Activated CD4-positive, alpha-beta T cell treated with anti-CD3 and anti-CD28 coated beads for 1 hour (primary cell): ENCODE data around the gene C18orf32.
"Not testable (repeated sequence)": the region's sequence is repeated elsewhere in the genome, so short reads cannot be mapped to it uniquely, and the experiment has no call there.

Experiments
- DNase-seq: peaks from one replicate; pipeline ENCODE4 v3.0.0-alpha.2; 2020

Gene C18orf32

GRCh38 chr18:49486953-49487710 lies at the start of gene C18orf32:
Gene C18orf32 (minus strand): TSS chr18:49487234. CDS start chr18:49483748, 3,486 bp downstream.
- DNase-seq = peak; percentile 87

GRCh38 chr18:49534846-49535601 lies 48.0 kb upstream of the C18orf32 start:
- no peak for DNase-seq

- no peak for DNase-seq
Measured at GRCh38 chr18:49531678-49532153, 44.7 kb upstream of the C18orf32 start.

- no peak for DNase-seq
Measured at GRCh38 chr18:49529596-49529995, 42.6 kb upstream of the C18orf32 start.

GRCh38 chr18:49527631-49528327 lies 40.7 kb upstream of the C18orf32 start:
- DNase-seq = no peak

- no peak for DNase-seq
Measured at GRCh38 chr18:49525981-49526380, 38.9 kb upstream of the C18orf32 start.

GRCh38 chr18:49524951-49525350 lies 37.9 kb upstream of the C18orf32 start:
- no peak for DNase-seq

- no peak for DNase-seq
Measured at GRCh38 chr18:49524349-49524748, 37.3 kb upstream of the C18orf32 start.

GRCh38 chr18:49523580-49524093 lies 36.6 kb upstream of the C18orf32 start:
- not testable (repeated sequence) for DNase-seq

GRCh38 chr18:49521216-49521835 lies 34.3 kb upstream of the C18orf32 start:
- no peak for DNase-seq

- DNase-seq = no peak
Measured at GRCh38 chr18:49520661-49521145, 33.7 kb upstream of the C18orf32 start.

GRCh38 chr18:49519101-49519971 lies 32.3 kb upstream of the C18orf32 start:
- no peak for DNase-seq

GRCh38 chr18:49517483-49517882 lies 30.4 kb upstream of the C18orf32 start:
- no peak for DNase-seq

GRCh38 chr18:49515516-49515915 lies 28.5 kb upstream of the C18orf32 start:
- DNase-seq = no peak

GRCh38 chr18:49515003-49515402 lies 28.0 kb upstream of the C18orf32 start:
- not testable (repeated sequence) for DNase-seq

- DNase-seq = no peak
Measured at GRCh38 chr18:49514577-49514976, 27.5 kb upstream of the C18orf32 start.

GRCh38 chr18:49512876-49513275 lies 25.8 kb upstream of the C18orf32 start:
- DNase-seq = not testable (repeated sequence)

GRCh38 chr18:49510393-49511115 lies 23.5 kb upstream of the C18orf32 start:
- DNase-seq = peak; percentile 24

- DNase-seq = not testable (repeated sequence)
Measured at GRCh38 chr18:49506438-49506837, 19.4 kb upstream of the C18orf32 start.

- no peak for DNase-seq
Measured at GRCh38 chr18:49503931-49504330, 16.9 kb upstream of the C18orf32 start.
